Liver (tissue), 3 donors: ENCODE results near the gene SYCP3.

Experiments used
- CTCF ChIP-seq: fragments of 150-350 bp; IDR thresholded peaks from 2 replicates; pipeline ENCODE4 v1.5.1; 2017; ENCODE audit warnings: improper control_type of control experiment, low read depth, low read length; ENCODE audit not compliant: missing input control
- EGR1 ChIP-seq, 2 donors: IDR thresholded peaks; 2 replicates each; pipeline ENCODE4 v1.6.1; 2016 to 2018; ENCODE audit warnings: antibody characterized with exemption in 2 of 2, low read depth in 2 of 2
- GABPA ChIP-seq, 2 donors: IDR thresholded peaks in 1 of 2; conservative IDR thresholded peaks in 1 of 2; 2 replicates each; pipeline ENCODE4 v1.6.1; 2016; ENCODE audit warnings: antibody characterized with exemption in 2 of 2, mild to moderate bottlenecking in 1 of 2, moderate library complexity in 1 of 2
- JUND ChIP-seq, 2 donors: IDR thresholded peaks; 2 replicates each; pipeline ENCODE4 v1.6.1; 2016; ENCODE audit warnings: antibody characterized with exemption in 2 of 2
- RAD21 ChIP-seq, 2 donors: IDR thresholded peaks; 2 replicates each; pipeline ENCODE4 v1.6.1; 2016; ENCODE audit warnings: antibody characterized with exemption in 2 of 2, mild to moderate bottlenecking in 2 of 2
- TAF1 ChIP-seq: conservative IDR thresholded peaks from 2 replicates; pipeline ENCODE4 v1.6.1; 2016; ENCODE audit warnings: antibody characterized with exemption, mild to moderate bottlenecking
- YY1 ChIP-seq: IDR thresholded peaks from 2 replicates; pipeline ENCODE4 v1.6.1; 2016; ENCODE audit warnings: antibody characterized with exemption, mild to moderate bottlenecking
- TF ChIP-seq, protein P1 (sequence below): IDR thresholded peaks from 2 replicates; pipeline ENCODE4 v1.6.1; 2016; ENCODE audit warnings: antibody characterized with exemption
- TF ChIP-seq, protein P2 (sequence below): IDR thresholded peaks from 2 replicates; pipeline ENCODE4 v1.6.1; 2016; ENCODE audit warnings: antibody characterized with exemption, mild to moderate bottlenecking
- donor health status: healthy.
- donor health status: healthy.

DNA sequence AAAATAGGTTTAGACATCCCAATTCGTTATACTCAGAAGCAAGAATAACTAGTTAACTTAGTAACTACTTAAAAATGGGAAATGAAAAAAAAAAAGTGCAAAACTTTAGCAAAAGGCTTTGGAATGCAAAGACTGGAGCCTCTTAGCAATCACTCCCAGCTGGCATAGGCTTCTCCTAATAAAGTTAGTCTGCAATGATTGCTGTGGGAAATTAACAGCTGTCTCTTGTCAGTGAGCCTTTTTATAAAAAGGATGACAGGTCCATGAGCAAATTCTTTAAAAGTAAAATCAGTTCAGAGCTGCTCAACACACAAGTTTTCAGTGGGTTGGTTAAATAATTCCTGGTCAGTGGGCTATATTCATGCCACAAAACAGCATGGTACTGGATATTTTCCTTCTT lies 7.4 kb upstream of the SYCP3 start:
- TF ChIP-seq, protein P1, sequence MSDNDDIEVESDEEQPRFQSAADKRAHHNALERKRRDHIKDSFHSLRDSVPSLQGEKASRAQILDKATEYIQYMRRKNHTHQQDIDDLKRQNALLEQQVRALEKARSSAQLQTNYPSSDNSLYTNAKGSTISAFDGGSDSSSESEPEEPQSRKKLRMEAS = no peak
- TF ChIP-seq RAD21 (IDR thresholded peaks at IDR 0.05) = no peak
- no peak for TF ChIP-seq CTCF
- no peak for TF ChIP-seq EGR1 (IDR thresholded peaks at IDR 0.05; ENCODE audit: low read depth in 2 of 2)
- TF ChIP-seq YY1 = no peak
- TF ChIP-seq GABPA (IDR thresholded peaks at IDR 0.05 in 1 of 2, conservative IDR thresholded peaks at IDR 0.05 in 1 of 2) = no peak
- no peak for TF ChIP-seq TAF1
- no peak for TF ChIP-seq JUND (IDR thresholded peaks at IDR 0.05)
- TF ChIP-seq, protein P2, sequence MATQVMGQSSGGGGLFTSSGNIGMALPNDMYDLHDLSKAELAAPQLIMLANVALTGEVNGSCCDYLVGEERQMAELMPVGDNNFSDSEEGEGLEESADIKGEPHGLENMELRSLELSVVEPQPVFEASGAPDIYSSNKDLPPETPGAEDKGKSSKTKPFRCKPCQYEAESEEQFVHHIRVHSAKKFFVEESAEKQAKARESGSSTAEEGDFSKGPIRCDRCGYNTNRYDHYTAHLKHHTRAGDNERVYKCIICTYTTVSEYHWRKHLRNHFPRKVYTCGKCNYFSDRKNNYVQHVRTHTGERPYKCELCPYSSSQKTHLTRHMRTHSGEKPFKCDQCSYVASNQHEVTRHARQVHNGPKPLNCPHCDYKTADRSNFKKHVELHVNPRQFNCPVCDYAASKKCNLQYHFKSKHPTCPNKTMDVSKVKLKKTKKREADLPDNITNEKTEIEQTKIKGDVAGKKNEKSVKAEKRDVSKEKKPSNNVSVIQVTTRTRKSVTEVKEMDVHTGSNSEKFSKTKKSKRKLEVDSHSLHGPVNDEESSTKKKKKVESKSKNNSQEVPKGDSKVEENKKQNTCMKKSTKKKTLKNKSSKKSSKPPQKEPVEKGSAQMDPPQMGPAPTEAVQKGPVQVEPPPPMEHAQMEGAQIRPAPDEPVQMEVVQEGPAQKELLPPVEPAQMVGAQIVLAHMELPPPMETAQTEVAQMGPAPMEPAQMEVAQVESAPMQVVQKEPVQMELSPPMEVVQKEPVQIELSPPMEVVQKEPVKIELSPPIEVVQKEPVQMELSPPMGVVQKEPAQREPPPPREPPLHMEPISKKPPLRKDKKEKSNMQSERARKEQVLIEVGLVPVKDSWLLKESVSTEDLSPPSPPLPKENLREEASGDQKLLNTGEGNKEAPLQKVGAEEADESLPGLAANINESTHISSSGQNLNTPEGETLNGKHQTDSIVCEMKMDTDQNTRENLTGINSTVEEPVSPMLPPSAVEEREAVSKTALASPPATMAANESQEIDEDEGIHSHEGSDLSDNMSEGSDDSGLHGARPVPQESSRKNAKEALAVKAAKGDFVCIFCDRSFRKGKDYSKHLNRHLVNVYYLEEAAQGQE = no peak
